HepG2 (cell line): ENCODE measurements around the gene CNN3. TPM values are rescaled to one million over a fixed set of nuclear protein-coding genes. Genes with fewer than 3 reads are reported as not detected.
A peak's percentile ranks its signal among the peaks of the same experiment; 100 is the strongest.

Experiments
- AFF4 ChIP-seq: sonication (generic); formaldehyde crosslinking; IDR thresholded peaks from 2 replicates; pipeline ENCODE4 v1.4.0; 2020; ENCODE audit warnings: missing genetic modification reagents
- ZNF225 ChIP-seq: sonication (generic); formaldehyde crosslinking; IDR thresholded peaks from 2 replicates; pipeline ENCODE4 v1.4.0; 2020; ENCODE audit warnings: mild to moderate bottlenecking, missing genetic modification reagents
- polyA plus RNA-seq, 8 experiments: library from polyadenylated mRNA; depleted of rRNA in 3 of 8; stranded (reverse) in 7 of 8; unstranded in 1 of 8; fragments of >200 nt; fragmentation: Illumina TruSeq in 4 of 8; extraction: Trizol in 4 of 8; gene quantifications; 2 replicates each; pipeline versions ENCODE4 v1.2.1 to v1.2.3, GENCODE V29; 2011 to 2016; ENCODE audit warnings: low read depth in 4 of 8, missing spikeins in 1 of 8, mixed read lengths in 1 of 8; ENCODE audit not compliant: insufficient read depth in 1 of 8
- total RNA-seq, 5 experiments: library from RNA; depleted of rRNA; stranded (reverse); fragments of >200 nt; fragmentation: Illumina TruSeq; extraction: Trizol; gene quantifications; 2 replicates each; pipeline ENCODE4 v1.2.3, GENCODE V29; 2016; ENCODE audit warnings: low read depth in 1 of 5
- TF ChIP-seq, protein P1 (sequence below): sonication (generic); formaldehyde crosslinking; IDR thresholded peaks from 2 replicates; pipeline ENCODE4 v1.4.0; 2020; ENCODE audit warnings: missing genetic modification reagents

Gene CNN3
- total and polyA plus RNA-seq, 2 of the 13 experiments (the other 11 are each of a cell fraction or from before 2014, with no cell fraction given), result 113 to 223 TPM

GRCh38 chr1:94927405-94928175 lies 680 bp upstream of the CNN3 start (continued):
- TF ChIP-seq, protein P1, sequence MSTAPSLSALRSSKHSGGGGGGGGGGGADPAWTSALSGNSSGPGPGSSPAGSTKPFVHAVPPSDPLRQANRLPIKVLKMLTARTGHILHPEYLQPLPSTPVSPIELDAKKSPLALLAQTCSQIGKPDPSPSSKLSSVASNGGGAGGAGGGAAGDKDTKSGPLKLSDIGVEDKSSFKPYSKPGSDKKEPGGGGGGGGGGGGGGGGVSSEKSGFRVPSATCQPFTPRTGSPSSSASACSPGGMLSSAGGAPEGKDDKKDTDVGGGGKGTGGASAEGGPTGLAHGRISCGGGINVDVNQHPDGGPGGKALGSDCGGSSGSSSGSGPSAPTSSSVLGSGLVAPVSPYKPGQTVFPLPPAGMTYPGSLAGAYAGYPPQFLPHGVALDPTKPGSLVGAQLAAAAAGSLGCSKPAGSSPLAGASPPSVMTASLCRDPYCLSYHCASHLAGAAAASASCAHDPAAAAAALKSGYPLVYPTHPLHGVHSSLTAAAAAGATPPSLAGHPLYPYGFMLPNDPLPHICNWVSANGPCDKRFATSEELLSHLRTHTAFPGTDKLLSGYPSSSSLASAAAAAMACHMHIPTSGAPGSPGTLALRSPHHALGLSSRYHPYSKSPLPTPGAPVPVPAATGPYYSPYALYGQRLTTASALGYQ, result 0 out of 2 replicates have a peak, but pooled peaks have one; percentile 2
- TF ChIP-seq ZNF225, result no peak
- TF ChIP-seq AFF4 (CRISPR knock-in tag), result 0 out of 2 replicates have a peak, but pooled peaks have one; percentile 46
